Mammary epithelial cell (primary cell): Measurements from ENCODE around the gene UMOD.

Experiments
- EZH2 ChIP-seq: IDR thresholded peaks from 2 replicates; pipeline ENCODE4 v1.6.1; 2012; ENCODE audit warnings: low read length, inconsistent platforms, borderline replicate concordance
- TF ChIP-seq, protein P1 (sequence below), 2 donors: IDR thresholded peaks in 1 of 2; conservative IDR thresholded peaks in 1 of 2; 2 replicates each; pipeline ENCODE4 v1.5.1; 2011 to 2012; ENCODE audit warnings: inconsistent platforms in 2 of 2, low read length in 2 of 2, mild to moderate bottlenecking in 2 of 2, control low read depth in 1 of 2, low read depth in 1 of 2; ENCODE audit not compliant: insufficient read depth in 1 of 2; ENCODE audit errors: extremely low read depth in 1 of 2

GRCh38 chr16:20289571-20289970, 62.9 kb downstream of the UMOD start:
- TF ChIP-seq, protein P1, sequence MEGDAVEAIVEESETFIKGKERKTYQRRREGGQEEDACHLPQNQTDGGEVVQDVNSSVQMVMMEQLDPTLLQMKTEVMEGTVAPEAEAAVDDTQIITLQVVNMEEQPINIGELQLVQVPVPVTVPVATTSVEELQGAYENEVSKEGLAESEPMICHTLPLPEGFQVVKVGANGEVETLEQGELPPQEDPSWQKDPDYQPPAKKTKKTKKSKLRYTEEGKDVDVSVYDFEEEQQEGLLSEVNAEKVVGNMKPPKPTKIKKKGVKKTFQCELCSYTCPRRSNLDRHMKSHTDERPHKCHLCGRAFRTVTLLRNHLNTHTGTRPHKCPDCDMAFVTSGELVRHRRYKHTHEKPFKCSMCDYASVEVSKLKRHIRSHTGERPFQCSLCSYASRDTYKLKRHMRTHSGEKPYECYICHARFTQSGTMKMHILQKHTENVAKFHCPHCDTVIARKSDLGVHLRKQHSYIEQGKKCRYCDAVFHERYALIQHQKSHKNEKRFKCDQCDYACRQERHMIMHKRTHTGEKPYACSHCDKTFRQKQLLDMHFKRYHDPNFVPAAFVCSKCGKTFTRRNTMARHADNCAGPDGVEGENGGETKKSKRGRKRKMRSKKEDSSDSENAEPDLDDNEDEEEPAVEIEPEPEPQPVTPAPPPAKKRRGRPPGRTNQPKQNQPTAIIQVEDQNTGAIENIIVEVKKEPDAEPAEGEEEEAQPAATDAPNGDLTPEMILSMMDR (conservative IDR thresholded peaks at IDR 0.05 in 1 of 2, IDR thresholded peaks at IDR 0.05 in 1 of 2; ENCODE audit: extremely low read depth in 1 of 2, insufficient read depth in 1 of 2, low read depth in 1 of 2, low read length in 2 of 2): no peak
- no peak for TF ChIP-seq EZH2
